ENCODE results near the gene AMFR. TPM values are rescaled to one million over a fixed set of nuclear protein-coding genes. Genes with fewer than 3 reads are reported as not detected.

The AMFR gene
- total and polyA plus RNA-seq, 4 donors = 43.3 to 309 (median 98.4) TPM

- Histone ChIP-seq H3K4me1 (ENCODE audit: control insufficient read depth in 4 of 4, insufficient read depth in 4 of 4, low read length in 3 of 4) (peaks cover 6 to 47% (median 25%) of the 10 kb centered on the region in 4 donors), H3K9ac (ENCODE audit: low read depth in 1 of 2, low read length in 2 of 2) (no peak overlapping the region), H3K36me3 (ENCODE audit: control insufficient read depth in 4 of 4, insufficient read depth in 3 of 4, low read depth in 1 of 4, low read length in 3 of 4) (peaks cover 0 to 2% (median under 1%) of the 10 kb centered on the region in 4 donors), H3K27ac (ENCODE audit: low read depth in 1 of 2, low read length in 2 of 2) (no peak overlapping the region), H3K27me3 (ENCODE audit: control insufficient read depth in 4 of 4, insufficient read depth in 4 of 4, low read length in 3 of 4) (no peaks in the 10 kb centered on the region), H3K4me3 (ENCODE audit: low read depth in 1 of 3, low read length in 3 of 3) (no peak overlapping the region), H3K9me3 (ENCODE audit: control insufficient read depth in 4 of 4, low read length in 3 of 4) (no peaks in the 10 kb centered on the region)
- WGBS = 95% methylated on average over 22 of the region's 22 CpGs
- DNase-seq (ENCODE audit: low spot score) = no peak
- no peak for TF ChIP-seq GABPA (IDR thresholded peaks at IDR 0.05 in 1 of 2, conservative IDR thresholded peaks at IDR 0.05 in 1 of 2)
- no peak for TF ChIP-seq SP1 (IDR thresholded peaks at IDR 0.05)
- no peak for TF ChIP-seq FOXA2 (IDR thresholded peaks at IDR 0.05)
- TF ChIP-seq MAX (IDR thresholded peaks at IDR 0.05) = no peak
- TF ChIP-seq RXRA (IDR thresholded peaks at IDR 0.05) = no peak
- TF ChIP-seq HNF4A (conservative IDR thresholded peaks at IDR 0.05) = no peak
- TF ChIP-seq EGR1 (IDR thresholded peaks at IDR 0.05; ENCODE audit: low read depth in 2 of 2) = no peak
- TF ChIP-seq CTCF (IDR thresholded peaks at IDR 0.05; ENCODE audit: low read depth, low read length, missing input control) = no peak
- no peak for TF ChIP-seq RAD21 (IDR thresholded peaks at IDR 0.05)
- no peak for TF ChIP-seq REST (IDR thresholded peaks at IDR 0.05)
- no peak for TF ChIP-seq NR2F2 (IDR thresholded peaks at IDR 0.05)
- TF ChIP-seq, protein P1, sequence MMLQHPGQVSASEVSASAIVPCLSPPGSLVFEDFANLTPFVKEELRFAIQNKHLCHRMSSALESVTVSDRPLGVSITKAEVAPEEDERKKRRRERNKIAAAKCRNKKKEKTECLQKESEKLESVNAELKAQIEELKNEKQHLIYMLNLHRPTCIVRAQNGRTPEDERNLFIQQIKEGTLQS (IDR thresholded peaks at IDR 0.05) = no peak
- no peak for TF ChIP-seq JUND (IDR thresholded peaks at IDR 0.05)
- no peak for TF ChIP-seq ZBTB33 (IDR thresholded peaks at IDR 0.05)
- no peak for TF ChIP-seq TAF1 (conservative IDR thresholded peaks at IDR 0.05)
- TF ChIP-seq YY1 (IDR thresholded peaks at IDR 0.05) = no peak
- TF ChIP-seq FOXA1 (IDR thresholded peaks at IDR 0.05) = no peak
- no peak for TF ChIP-seq HNF4G (IDR thresholded peaks at IDR 0.05)
Measured at GRCh38 chr16:56328276-56329022, 96.9 kb downstream of the AMFR start.

All from liver (tissue), 9 donors.